GM19025 (cell line): ENCODE data around the gene MCM7.
A peak's percentile ranks its signal among the peaks of the same experiment; 100 is the strongest.

Experiments
- ATAC-seq: cut with Tn5 transposase; IDR thresholded peaks from one replicate; pipeline ENCODE4 v1.9.1; 2021; ENCODE audit warnings: mild to moderate bottlenecking, low read depth, moderate library complexity; ENCODE audit not compliant: unreplicated experiment

The MCM7 gene

GRCh38 chr7:100098913-100099312 is 2.3 kb downstream of the MCM7 start:
- ATAC-seq = no peak

- no peak for ATAC-seq
These were observed 5.5 kb downstream of the MCM7 start for GRCh38 chr7:100095704-100096103.

DNA sequence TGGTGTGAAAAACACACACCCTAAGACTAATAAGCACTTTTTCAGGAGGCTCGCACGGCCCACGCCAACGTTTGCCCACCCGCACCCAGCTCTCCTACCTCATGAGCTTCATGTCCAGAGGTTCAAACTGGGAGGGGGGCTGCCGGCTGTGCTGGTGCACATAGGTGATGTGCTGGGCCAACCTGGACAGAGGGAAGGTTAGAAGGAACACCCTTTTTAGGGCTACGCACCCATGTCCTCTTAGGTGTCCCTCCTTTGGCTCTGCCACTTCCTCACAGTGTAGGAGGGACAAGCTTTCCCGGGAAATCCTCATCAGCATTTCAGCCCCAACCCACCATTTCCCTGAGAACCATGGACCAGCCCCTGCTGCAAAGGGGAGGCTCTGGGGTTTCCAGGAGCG is 5.9 kb downstream of the MCM7 start:
- no peak for ATAC-seq

GRCh38 chr7:100093925-100094486 is 7.2 kb downstream of the MCM7 start:
- no peak for ATAC-seq

DNA sequence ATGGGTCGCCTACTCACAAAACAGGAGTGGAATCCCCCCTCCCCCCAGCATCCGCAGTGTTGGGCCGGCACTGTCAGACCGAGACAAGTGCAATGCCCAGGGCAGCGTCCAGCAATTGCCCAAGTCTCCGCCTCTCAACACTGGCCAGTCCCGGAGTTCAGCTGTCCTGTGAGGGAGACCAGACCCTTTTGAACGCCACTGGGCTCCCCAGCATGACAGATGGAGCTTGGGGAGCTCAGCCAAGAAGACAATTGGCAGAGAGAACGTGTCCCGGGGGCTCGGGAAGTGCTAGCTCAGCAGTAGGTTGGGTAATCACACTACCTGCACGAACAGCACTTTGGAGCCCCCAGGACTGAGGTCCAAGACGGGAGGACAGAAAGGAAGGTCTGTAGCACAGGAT is 7.7 kb downstream of the MCM7 start:
- ATAC-seq = no peak

GRCh38 chr7:100093054-100093453 is 8.1 kb downstream of the MCM7 start:
- no peak for ATAC-seq

- ATAC-seq = no peak
These were observed 9.6 kb downstream of the MCM7 start for GRCh38 chr7:100091411-100092181.

GRCh38 chr7:100090527-100091410 is 10.4 kb downstream of the MCM7 start:
- no peak for ATAC-seq

DNA sequence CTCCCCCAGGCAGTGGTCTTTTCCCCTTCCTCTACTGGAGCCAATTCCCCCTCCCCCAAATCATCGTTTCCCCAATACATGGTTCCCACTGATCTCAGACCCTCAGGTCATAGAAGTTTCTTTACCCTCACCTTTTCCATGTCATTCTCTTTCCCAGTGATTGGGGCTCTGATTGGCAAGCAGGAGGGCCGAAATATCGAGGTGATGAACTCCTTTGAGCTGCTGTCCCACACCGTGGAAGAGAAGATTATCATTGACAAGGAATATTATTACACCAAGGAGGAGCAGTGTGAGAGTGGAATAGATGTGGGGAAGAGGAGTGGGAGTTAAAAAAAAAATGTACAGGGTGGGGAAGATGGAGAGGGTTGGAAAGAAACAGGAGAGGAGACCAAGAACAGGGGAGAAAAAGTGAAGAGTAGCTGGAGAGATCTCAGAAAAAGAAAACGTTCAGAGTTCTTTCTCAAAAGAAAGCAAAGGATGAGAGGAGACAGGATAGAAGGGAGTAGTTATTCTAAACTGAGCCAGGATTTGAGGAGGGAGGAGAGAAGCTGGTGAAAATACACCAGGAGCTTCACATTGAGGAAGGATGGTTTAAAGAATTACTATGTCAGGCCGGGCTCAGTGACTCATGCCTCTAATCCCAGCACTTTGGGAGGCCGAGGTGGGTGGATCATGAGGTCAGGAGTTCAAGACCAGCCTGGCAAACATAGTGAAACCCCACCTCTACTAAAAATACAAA is 11.6 kb downstream of the MCM7 start:
- no peak for ATAC-seq

GRCh38 chr7:100088621-100089457 is 12.4 kb downstream of the MCM7 start, which contains the start of gene COPS6:
COPS6 (plus strand) TSS chr7:100088969; CDS start chr7:100088991, 22 bp downstream.
- ATAC-seq = no peak

DNA sequence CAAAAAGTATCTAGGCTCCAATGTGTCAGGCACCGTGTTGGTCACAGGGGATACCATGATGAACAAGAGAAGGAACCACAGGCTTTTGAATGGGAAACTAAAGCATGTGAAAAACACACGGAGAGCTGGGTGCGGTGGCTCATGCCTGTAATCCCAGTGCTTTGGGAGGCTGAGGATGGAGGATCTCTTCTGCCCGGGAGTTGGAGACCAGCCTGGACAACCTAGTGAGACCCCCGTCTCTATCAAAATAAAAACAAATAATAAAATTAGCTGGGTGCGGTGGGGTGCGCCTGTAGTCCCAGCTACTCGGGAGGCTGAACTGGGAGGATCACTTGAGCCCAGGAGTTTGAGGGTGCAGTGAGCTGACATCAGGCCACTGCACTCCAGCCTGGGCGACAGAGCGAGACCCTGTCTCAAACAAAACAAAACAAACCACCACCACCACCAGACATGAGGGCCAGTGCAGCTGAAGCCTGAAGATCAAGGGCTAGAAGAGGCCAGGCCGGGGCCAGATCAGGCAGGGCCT is 13.0 kb downstream of the MCM7 start:
- no peak for ATAC-seq

GRCh38 chr7:100087055-100087750 is 14.0 kb downstream of the MCM7 start:
- ATAC-seq = no peak

DNA sequence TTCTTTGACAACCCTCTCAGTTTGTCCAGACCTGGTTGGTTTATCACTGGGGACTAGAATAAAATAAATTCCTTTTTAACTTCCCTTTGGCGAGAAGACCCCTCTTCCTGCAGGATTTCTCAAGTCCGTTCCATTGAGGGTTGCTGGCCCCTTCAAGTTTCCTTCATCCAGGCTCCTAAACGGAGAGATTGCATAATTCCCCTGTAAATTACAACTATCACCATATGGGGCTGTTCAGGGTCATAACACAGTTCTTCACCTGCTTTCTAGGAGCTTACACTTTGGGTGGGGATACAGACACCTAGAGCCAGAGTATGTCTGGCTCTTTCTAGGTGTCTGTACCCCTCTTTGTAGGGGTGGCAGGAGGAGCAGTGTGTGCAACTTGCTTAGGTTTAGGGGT is 15.7 kb downstream of the MCM7 start:
- no peak for ATAC-seq

DNA sequence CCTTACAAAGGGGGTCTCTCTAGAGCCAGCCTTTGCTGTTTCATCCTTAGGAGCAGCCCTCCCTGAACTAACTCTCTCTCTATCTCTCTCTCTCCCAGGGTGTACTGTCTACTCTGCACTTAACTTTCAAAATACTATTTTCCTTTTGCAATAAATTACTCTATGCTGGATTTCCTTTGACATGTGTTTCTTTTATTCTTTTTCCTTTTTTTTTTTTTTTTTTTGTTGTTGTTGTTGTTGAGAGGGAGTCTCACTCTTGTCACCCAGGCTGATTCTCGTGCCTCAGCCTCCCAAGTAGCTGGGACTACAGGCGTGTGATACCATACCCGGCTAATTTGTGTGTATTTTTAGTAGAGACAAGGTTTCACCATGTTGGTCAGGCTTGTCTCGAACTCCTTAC is 18.2 kb downstream of the MCM7 start:
- no peak for ATAC-seq

- peak; percentile 77 for ATAC-seq
These were observed 19.6 kb downstream of the MCM7 start, which contains the start of gene ZNF3 for GRCh38 chr7:100081535-100082102. ZNF3 (minus strand) TSS chr7:100081723; CDS start chr7:100077357, 4,366 bp downstream.

DNA sequence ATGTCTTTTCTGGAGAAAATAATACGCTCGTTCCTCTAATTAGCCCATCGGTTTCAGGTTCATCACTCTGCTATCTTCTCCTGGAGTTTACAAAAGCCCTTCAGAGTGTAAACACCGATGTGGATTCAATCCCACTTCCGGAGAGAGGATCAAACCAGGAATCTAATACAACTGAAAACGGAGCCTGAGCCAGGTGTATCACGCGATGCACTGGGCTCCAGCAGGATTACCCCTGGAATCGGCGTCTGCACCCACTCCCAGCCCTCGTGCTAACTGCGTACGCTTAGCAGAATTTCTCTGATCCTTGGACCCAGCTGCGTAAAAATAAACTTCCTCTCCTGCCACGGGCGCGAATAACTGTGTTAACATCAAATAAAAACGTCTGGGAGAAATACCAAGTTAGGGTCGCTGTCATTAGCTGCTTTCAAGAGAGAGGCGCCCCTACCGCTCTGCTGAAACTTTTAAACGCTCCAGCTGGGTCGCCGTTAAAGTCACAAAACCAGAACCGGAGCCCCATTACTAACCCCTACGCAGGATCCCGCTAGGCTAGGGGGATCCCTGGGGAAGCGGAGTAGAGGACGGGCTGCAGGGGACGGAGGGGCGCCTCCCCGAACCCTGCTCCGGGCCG is 20.2 kb downstream of the MCM7 start:
- ATAC-seq = no peak

DNA sequence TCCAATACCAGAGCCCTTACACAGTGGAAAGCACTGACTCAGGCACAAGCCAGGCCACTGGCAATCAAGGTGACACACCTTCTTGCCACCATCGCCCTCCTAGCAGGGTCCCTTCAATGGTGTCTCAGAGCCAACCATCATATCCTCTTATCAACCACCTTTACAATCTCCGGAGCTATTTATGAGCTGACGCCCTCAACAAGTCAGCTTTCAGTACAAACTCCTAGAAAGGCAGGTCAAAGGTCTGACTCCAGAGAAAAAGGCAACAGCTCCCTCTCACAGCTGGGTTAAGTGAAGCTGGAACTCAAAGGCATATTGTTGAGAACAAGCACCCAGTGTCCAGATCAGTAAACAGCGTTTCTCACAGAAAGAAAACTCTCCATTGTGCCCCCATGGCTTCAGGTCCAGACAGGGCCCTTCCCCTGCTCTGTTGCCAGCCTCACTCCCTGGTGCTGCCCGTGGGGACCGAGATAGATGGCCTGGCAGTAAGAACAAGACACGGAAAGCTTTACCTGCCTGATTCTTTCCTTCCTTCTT is 22.1 kb downstream of the MCM7 start:
- ATAC-seq = no peak

DNA sequence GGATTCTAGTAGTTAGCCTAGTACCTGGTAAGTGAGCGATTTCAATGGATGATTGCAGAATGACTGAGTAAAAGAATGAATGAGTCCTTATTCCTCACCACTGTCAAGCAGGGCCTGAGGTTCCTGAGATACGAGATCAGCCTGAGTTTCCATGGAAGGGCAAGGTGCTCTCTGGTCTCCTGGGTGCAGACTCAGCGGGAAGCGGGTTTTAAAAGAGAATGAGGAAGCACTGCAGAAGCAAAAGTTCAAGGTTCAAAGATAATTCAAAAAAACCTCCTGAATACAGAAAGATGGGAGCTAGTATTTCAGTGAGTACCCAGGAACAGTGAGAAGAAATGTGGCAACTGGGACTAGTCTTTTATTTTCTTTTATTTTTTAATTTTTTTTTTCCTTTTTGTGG is 24.0 kb downstream of the MCM7 start:
- ATAC-seq = no peak
